ENCODE measurements around the gene SLC4A2.

The SLC4A2 gene

DNA sequence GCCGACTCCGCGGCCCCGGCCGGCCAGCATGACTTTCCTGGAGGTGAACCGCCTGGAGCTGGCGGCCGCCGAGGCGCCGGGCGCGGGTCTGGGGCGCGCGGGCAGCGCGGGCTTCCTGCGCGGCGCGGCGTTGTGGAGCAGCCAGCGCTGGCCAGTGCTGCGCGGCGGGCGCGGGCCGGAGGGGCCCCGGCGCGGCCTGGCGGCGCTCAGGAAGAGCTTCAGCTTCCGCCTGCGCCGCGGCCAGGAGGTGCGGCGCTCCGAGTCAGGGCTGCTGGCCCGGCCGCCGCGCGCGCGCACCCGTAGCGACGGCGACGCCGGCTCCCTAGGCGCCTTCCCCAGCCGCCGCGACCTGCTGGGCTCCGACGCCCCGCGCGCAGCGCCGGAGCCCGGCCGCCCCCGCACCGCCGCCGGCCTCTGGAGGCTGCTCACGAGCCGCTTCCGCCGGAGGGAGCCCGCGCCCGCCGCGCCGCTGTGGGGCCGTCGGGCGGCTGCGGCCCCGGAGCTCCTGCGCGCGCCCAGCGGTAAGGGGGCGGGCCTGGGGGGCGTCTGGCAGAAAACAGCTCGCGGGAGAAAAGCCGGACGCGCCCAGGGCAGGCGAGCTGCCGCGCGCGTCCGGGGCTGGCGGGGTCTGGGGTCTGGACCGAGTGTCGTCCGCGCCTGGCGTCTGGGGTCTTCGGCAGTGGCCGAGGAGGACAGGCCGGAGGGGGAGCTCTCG lies 55.9 kb downstream of the SLC4A2 start:
- no peak for DNase-seq (ENCODE audit: extremely low read depth, low read depth)
- TF ChIP-seq, protein P1, sequence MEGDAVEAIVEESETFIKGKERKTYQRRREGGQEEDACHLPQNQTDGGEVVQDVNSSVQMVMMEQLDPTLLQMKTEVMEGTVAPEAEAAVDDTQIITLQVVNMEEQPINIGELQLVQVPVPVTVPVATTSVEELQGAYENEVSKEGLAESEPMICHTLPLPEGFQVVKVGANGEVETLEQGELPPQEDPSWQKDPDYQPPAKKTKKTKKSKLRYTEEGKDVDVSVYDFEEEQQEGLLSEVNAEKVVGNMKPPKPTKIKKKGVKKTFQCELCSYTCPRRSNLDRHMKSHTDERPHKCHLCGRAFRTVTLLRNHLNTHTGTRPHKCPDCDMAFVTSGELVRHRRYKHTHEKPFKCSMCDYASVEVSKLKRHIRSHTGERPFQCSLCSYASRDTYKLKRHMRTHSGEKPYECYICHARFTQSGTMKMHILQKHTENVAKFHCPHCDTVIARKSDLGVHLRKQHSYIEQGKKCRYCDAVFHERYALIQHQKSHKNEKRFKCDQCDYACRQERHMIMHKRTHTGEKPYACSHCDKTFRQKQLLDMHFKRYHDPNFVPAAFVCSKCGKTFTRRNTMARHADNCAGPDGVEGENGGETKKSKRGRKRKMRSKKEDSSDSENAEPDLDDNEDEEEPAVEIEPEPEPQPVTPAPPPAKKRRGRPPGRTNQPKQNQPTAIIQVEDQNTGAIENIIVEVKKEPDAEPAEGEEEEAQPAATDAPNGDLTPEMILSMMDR (IDR thresholded peaks at IDR 0.05; ENCODE audit: low read depth, low read length) = no peak

DNA sequence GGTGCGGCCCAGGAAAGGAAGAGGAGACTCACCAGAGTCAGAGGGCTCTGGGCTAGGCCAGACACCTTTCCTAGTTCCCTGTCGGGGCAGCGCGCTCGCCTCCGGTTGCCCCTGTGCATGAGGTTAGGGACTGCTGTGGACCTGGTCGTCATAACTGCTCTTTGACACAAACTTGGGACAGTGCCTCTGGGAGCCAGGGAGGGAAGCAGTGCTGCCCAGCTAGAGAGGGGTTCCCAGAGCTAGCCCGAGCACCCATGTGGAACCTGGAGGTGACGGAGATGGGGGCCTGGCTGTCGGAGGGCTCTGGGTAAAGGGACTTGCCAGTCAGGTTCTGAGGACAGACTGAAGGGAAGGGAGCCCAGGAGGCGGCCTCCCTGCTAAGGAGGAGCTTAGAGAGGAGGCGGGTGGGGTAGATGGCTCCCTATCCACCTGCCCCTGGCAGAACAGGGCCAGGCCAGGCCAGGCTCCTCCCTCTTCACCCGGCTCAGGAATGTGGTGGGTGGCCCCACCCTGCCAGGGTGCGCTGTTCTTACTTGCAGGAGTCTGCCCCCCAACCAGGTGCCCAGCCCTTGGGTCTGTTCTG lies 56.5 kb downstream of the SLC4A2 start:
- TF ChIP-seq, protein P1 (IDR thresholded peaks at IDR 0.05; ENCODE audit: low read depth, low read length) = no peak
- no peak for DNase-seq (ENCODE audit: extremely low read depth, low read depth)

DNA sequence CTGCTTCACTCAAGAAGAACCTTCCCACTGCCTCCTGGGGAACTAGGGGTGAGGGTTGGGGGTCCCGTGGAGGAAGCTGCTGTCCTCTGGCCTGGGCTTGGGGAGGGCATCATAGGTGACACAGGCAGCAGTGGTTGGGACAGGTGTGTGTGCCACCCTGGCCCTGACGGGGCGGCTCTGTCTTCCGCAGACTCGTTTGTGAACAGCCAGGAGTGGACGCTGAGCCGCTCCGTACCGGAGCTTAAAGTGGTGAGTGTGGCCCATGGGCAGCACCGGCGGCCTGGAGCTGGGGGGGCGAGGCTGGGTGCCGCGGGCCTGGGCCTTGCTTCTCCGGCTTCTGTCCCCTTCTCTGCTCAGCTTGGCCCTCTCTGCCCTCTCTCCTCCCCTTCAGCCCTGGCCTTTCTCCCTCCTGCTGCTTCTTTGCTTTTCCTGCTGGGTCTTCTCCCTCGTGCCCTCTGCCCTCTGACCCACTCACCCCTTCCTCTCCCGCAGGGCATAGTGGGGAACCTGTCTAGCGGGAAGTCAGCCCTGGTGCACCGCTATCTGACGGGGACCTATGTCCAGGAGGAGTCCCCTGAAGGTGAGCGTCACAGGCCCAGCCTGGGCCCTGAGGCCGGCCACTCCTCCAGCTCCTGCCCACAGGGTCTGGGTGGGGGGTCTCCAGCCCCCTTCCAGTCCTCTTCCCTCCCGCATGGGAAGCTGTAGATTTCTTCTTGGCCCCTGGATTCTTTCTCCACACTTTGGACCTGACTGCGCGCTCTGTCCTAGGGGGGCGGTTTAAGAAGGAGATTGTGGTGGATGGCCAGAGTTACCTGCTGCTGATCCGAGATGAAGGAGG lies 57.4 kb downstream of the SLC4A2 start:
- TF ChIP-seq, protein P1 (IDR thresholded peaks at IDR 0.05; ENCODE audit: low read depth, low read length) = no peak
- DNase-seq (ENCODE audit: extremely low read depth, low read depth) = no peak

DNA sequence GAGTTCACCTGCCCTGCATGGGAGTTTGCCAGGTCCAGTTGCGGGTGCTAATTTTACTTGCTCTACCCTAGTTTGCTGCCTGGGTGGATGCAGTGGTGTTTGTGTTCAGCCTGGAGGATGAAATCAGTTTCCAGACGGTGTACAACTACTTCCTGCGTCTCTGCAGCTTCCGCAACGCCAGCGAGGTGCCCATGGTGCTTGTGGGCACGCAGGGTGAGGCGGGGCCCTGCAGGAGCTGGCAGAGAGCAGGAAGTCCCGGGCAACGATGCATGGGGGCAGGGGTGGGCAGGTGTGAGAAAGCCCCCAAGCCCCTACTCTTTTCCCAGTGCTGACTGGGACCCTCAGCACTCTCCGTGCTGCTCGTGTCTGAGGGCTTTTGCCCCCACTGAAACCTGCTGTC lies 58.2 kb downstream of the SLC4A2 start:
- TF ChIP-seq, protein P1 (IDR thresholded peaks at IDR 0.05; ENCODE audit: low read depth, low read length) = no peak

DNA sequence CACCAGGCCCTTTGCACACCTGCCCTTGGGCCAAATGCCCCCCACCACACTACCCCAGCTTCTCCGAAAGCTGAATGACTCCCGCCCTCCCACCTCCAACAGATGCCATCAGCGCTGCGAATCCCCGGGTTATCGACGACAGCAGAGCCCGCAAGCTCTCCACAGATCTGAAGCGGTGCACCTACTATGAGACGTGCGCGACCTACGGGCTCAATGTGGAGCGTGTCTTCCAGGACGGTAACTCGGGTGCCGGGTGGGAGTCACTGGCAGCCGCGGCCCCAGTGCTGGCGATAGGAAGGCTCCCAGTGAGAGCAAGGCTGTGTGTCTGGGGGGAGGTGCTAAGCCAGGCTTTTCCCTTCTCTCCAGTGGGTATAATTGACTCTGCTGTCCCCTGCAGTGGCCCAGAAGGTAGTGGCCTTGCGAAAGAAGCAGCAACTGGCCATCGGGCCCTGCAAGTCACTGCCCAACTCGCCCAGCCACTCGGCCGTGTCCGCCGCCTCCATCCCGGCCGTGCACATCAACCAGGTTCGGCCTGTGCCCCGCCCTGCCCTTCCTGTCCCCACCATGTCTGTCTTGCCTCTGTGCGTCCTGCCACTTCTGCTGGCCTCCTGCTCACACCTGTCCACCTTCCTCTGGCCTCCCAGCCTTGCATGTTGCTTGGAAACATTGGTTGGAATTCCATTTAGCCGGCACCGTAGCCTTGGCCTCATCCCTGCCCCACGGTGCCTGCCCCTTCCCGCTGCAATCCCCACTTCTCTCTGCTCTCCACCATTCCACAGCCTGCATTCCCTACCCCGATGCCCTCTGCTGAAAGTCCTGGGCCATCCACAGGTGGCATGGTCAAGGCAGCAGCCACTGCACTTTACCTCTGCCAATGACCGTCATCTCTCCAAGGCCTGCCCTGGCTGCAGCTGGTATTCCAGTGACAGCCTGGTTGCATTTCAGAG lies 59.0 kb downstream of the SLC4A2 start:
- TF ChIP-seq, protein P1 (IDR thresholded peaks at IDR 0.05; ENCODE audit: low read depth, low read length) = no peak
- DNase-seq (ENCODE audit: extremely low read depth, low read depth) = no peak

More for the DNA sequence above, 58.2 kb downstream of the SLC4A2 start:
- DNase-seq (ENCODE audit: extremely low read depth, low read depth) = no peak

DNA sequence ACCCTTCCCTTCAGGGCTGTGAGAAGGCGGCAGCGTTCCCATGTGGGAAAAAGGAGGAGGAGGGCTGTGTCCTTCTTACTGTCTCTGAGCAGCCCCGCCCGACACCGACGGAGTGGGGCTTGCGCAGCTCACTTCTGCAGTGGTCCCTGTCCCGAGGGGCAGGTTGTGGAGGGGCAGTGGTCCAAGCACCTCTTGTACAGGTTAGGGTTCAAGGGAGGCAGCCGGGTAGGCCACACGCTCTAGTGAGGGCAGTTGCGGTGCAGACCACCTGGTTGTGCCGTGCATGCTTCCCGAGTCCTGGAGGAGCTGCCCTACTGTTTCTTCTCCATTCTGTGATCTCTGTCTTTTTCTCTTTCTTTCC lies 59.6 kb downstream of the SLC4A2 start:
- DNase-seq (ENCODE audit: extremely low read depth, low read depth) = no peak
- TF ChIP-seq, protein P1 (IDR thresholded peaks at IDR 0.05; ENCODE audit: low read depth, low read length) = no peak
